Spleen (tissue), 11 donors: Measurements from ENCODE around the gene SYT14. TPM values are rescaled to one million over a fixed set of nuclear protein-coding genes. Genes with fewer than 3 reads are reported as not detected.
A peak's percentile ranks its signal among the peaks of the same experiment; 100 is the strongest.

Experiments
- DNase-seq: peaks from one replicate; pipeline ENCODE4 v3.0.0-alpha.2; 2020
- H3K27ac ChIP-seq, 8 donors: fragments of 200-600 bp; sonication (generic) in 7 of 8; 1 replicate in 4 of 8; 2 replicates in 4 of 8; pipeline versions ENCODE4 v1.5.0 to v1.8.0; 2016 to 2021; ENCODE audit warnings: inconsistent platforms in 4 of 8, mild to moderate bottlenecking in 4 of 8, moderate library complexity in 1 of 8
- H3K27me3 ChIP-seq, 7 donors: fragments of 200-600 bp; sonication (generic) in 6 of 7; replicated peaks in 1 of 7; 1 replicate in 4 of 7; 2 replicates in 3 of 7; pipeline versions ENCODE4 v1.5.0 to v1.8.0; 2016 to 2021; ENCODE audit warnings: inconsistent platforms in 3 of 7, mild to moderate bottlenecking in 1 of 7
- H3K36me3 ChIP-seq, 6 donors: fragments of 200-600 bp; sonication (generic) in 5 of 6; 1 replicate in 4 of 6; 2 replicates in 2 of 6; pipeline versions ENCODE4 v1.5.0 to v1.8.0; 2016 to 2021; ENCODE audit warnings: inconsistent platforms in 2 of 6
- H3K4me1 ChIP-seq, 6 donors: fragments of 200-600 bp; sonication (generic) in 5 of 6; 1 replicate in 3 of 6; 2 replicates in 3 of 6; pipeline versions ENCODE4 v1.5.0 to v1.8.0; 2016 to 2021; ENCODE audit warnings: inconsistent platforms in 3 of 6
- H3K4me3 ChIP-seq, 8 donors: fragments of 200-600 bp; sonication (generic) in 7 of 8; 1 replicate in 4 of 8; 2 replicates in 4 of 8; pipeline versions ENCODE4 v1.5.0 to v1.8.0; 2016 to 2021; ENCODE audit warnings: inconsistent platforms in 4 of 8, mild to moderate bottlenecking in 4 of 8, moderate library complexity in 2 of 8
- H3K9me3 ChIP-seq, 8 donors: fragments of 200-600 bp; sonication (generic) in 7 of 8; 1 replicate in 4 of 8; 2 replicates in 4 of 8; pipeline versions ENCODE4 v1.5.0 to v1.8.0; 2016 to 2021; ENCODE audit warnings: inconsistent platforms in 4 of 8
- CTCF ChIP-seq, 11 experiments: fragments of 200-600 bp in 7 of 11; fragments of 450-650 bp in 4 of 11; sonication (generic) in 4 of 11; IDR thresholded peaks in 8 of 11; conservative IDR thresholded peaks in 3 of 11; 1 replicate in 7 of 11; 2 replicates in 4 of 11; pipeline versions ENCODE4 v1.4.0 to v1.8.0; 2016 to 2021; ENCODE audit warnings: antibody characterized with exemption in 11 of 11, inconsistent platforms in 4 of 11, mild to moderate bottlenecking in 1 of 11
- POLR2A ChIP-seq, 3 donors: fragments of 450-650 bp; IDR thresholded peaks; one replicate each; pipeline ENCODE4 v1.5.1; 2017; ENCODE audit warnings: antibody characterized with exemption in 3 of 3, mild to moderate bottlenecking in 1 of 3
- POLR2AphosphoS5 ChIP-seq, 3 donors: sonication (generic); formaldehyde crosslinking; IDR thresholded peaks; one replicate each; pipeline ENCODE4 v1.5.1; 2017; ENCODE audit warnings: antibody characterized with exemption in 3 of 3
- whole genome bisulfite sequencing, 5 donors: extraction: QIAGEN DNeasy Blood & Tissue Kit in 3 of 5; methylation state at CpG; one replicate each; pipeline versions ENCODE4 v1.1.5 to v1.1.7; 2013 to 2018; 5-methylcytosine and 5-hydroxymethylcytosine counted together
- intact Hi-C: fragments of 100-400 bp; cut with DNase I; formaldehyde crosslinking; loops from one replicate; pipeline ENCODE4 v1.15.0; 2023; ENCODE audit warnings: low total_unique reads
- polyA plus RNA-seq, 3 donors: library from polyadenylated mRNA; stranded (reverse); fragments of 200-250 nt; gene quantifications; one replicate each; pipeline ENCODE4 v1.2.1, GENCODE V29; 2013
- total RNA-seq, 7 donors: library from RNA; depleted of rRNA in 3 of 7; stranded (reverse); fragments of >200 nt in 3 of 7; fragmentation: NEBNext Ultra II Directional in 4 of 7; extraction: Animal tissue kit (Norgen Biotek cat#: 25700) in 4 of 7; gene quantifications; one replicate each; pipeline versions ENCODE4 v1.1.0 to v1.2.1, GENCODE V29; 2016 to 2021
- donor health status: healthy with polysubstance abuse.
- donor health status: DM: no; HTN: no; CAD: no; lungs with moderate emphysema.
- donor health status: DM: no; HTN: no; CAD: no.
- donor health status: Bipolar disorder and iron deficiency.
- donor health status: healthy.
- donor health status: DM: no; HTN: no; CAD: no.
- donor health status: DM: yes; HTN: yes; CAD: no.

Gene SYT14
- total and polyA plus RNA-seq, 10 donors, result under 0.01 TPM; not detected in 9

GRCh38 chr1:210129092-210129491, 191.1 kb downstream of the SYT14 start:
- no peak for DNase-seq
- no peaks in the 10 kb centered on the region for H3K9me3 ChIP-seq
- intact Hi-C loops, result no loop called here
- H3K4me3 ChIP-seq, result no peak overlapping the region
- H3K4me1 ChIP-seq, result no peaks in the 10 kb centered on the region
- WGBS, 5 donors, result 51 to 81% (median 67%) methylated on average over 4 of the region's 4 CpGs
- no peaks in the 10 kb centered on the region for H3K36me3 ChIP-seq
- no peak overlapping the region for H3K27ac ChIP-seq
- H3K27me3 ChIP-seq, result peaks cover 0 to 7% (median 0%) of the 10 kb centered on the region in 7 donors
- TF ChIP-seq CTCF (IDR thresholded peaks at IDR 0.05 in 8 of 11, conservative IDR thresholded peaks at IDR 0.05 in 3 of 11) (no peak), POLR2A (IDR thresholded peaks at IDR 0.05) (no peak), POLR2AphosphoS5 (IDR thresholded peaks at IDR 0.05) (no peak)

GRCh38 chr1:210129759-210130158, 191.7 kb downstream of the SYT14 start:
- Histone ChIP-seq H3K36me3 (no peaks in the 10 kb centered on the region), H3K4me3 (no peak overlapping the region), H3K27me3 (peaks cover 0 to 7% (median 0%) of the 10 kb centered on the region in 7 donors), H3K27ac (no peak overlapping the region), H3K4me1 (no peaks in the 10 kb centered on the region), H3K9me3 (no peaks in the 10 kb centered on the region)
- WGBS, 5 donors, result 60 to 66% (median 64%) methylated on average over 2 of the region's 2 CpGs
- DNase-seq, result no peak
- intact Hi-C loops, result no loop called here
- TF ChIP-seq POLR2A (IDR thresholded peaks at IDR 0.05) (no peak), POLR2AphosphoS5 (IDR thresholded peaks at IDR 0.05) (no peak), CTCF (IDR thresholded peaks at IDR 0.05 in 8 of 11, conservative IDR thresholded peaks at IDR 0.05 in 3 of 11) (no peak)

- no peak overlapping the region for H3K27ac ChIP-seq
- H3K4me3 ChIP-seq, result no peak overlapping the region
- H3K4me1 ChIP-seq, result no peaks in the 10 kb centered on the region
- TF ChIP-seq CTCF (IDR thresholded peaks at IDR 0.05 in 8 of 11, conservative IDR thresholded peaks at IDR 0.05 in 3 of 11), result no peak
- TF ChIP-seq POLR2AphosphoS5 (IDR thresholded peaks at IDR 0.05), result no peak
- no peak for TF ChIP-seq POLR2A (IDR thresholded peaks at IDR 0.05)
- 69 to 82% (median 74%) methylated on average over 3 of the region's 3 CpGs for WGBS, 5 donors
- H3K27me3 ChIP-seq, result peaks cover 0 to 7% (median 0%) of the 10 kb centered on the region in 7 donors
- DNase-seq, result no peak
- intact Hi-C loops, result no loop called here
- H3K9me3 ChIP-seq, result no peaks in the 10 kb centered on the region
- no peaks in the 10 kb centered on the region for H3K36me3 ChIP-seq
Observed at GRCh38 chr1:210132582-210132981, 194.6 kb downstream of the SYT14 start.

- Histone ChIP-seq H3K27ac (no peak overlapping the region), H3K9me3 (peaks cover 0 to 5% (median 0%) of the 10 kb centered on the region in 8 donors), H3K36me3 (no peaks in the 10 kb centered on the region), H3K4me3 (no peak overlapping the region), H3K27me3 (peaks cover 0 to 14% (median 0%) of the 10 kb centered on the region in 7 donors), H3K4me1 (no peaks in the 10 kb centered on the region)
- TF ChIP-seq CTCF (IDR thresholded peaks at IDR 0.05 in 8 of 11, conservative IDR thresholded peaks at IDR 0.05 in 3 of 11) (peak in 6 of 11 experiments; percentile 28 to 54 (median 45)), POLR2A (IDR thresholded peaks at IDR 0.05) (no peak)
- DNase-seq, result no peak
- WGBS, 5 donors, result 32 to 47% (median 34%) methylated on average over 4 of the region's 4 CpGs
- intact Hi-C loops, result loop anchor here (5.0 kb wide), 1 partner anchor 259 kb away; no protein-coding TSS in a partner anchor
Observed at GRCh38 chr1:210143465-210144062, 205.5 kb downstream of the SYT14 start.
